HepG2 (cell line): ENCODE results near the gene PDE3B. TPM values are rescaled to one million over a fixed set of nuclear protein-coding genes. Genes with fewer than 3 reads are reported as not detected.

Experiments used
- ASH2L ChIP-seq: fragments of 300-600, 200-600 bp; sonication (generic); IDR thresholded peaks from 2 replicates; pipeline ENCODE4 v1.7.0; 2017; ENCODE audit warnings: low read depth, mild to moderate bottlenecking, moderate library complexity, mixed read lengths, low read length; ENCODE audit not compliant: insufficient read length
- CBFB ChIP-seq: sonication (generic); formaldehyde crosslinking; IDR thresholded peaks from 2 replicates; pipeline ENCODE4 v1.4.0; 2020; ENCODE audit warnings: missing genetic modification reagents
- FOXO1 ChIP-seq: sonication (generic); formaldehyde crosslinking; IDR thresholded peaks from 2 replicates; pipeline ENCODE4 v1.4.0; 2020; ENCODE audit warnings: missing genetic modification reagents
- GFI1 ChIP-seq: sonication (generic); formaldehyde crosslinking; IDR thresholded peaks from 2 replicates; pipeline ENCODE4 v1.5.0; 2020; ENCODE audit warnings: missing genetic modification reagents, mild to moderate bottlenecking, borderline replicate concordance
- MAF1 ChIP-seq: sonication (generic); formaldehyde crosslinking; IDR thresholded peaks from 2 replicates; pipeline ENCODE4 v1.5.0; 2020; ENCODE audit warnings: missing genetic modification reagents, borderline replicate concordance
- MBD4 ChIP-seq: IDR thresholded peaks from 2 replicates; pipeline ENCODE4 v1.6.1; 2012; ENCODE audit warnings: low read length, inconsistent platforms, borderline replicate concordance
- NR2F6 ChIP-seq, 2 experiments: IDR thresholded peaks; 2 replicates each; pipeline ENCODE4 v1.6.1; 2016; ENCODE audit warnings: antibody characterized with exemption in 1 of 2, mild to moderate bottlenecking in 1 of 2
- RAD21 ChIP-seq: fragments of 450-650 bp; formaldehyde crosslinking; IDR thresholded peaks from 2 replicates; pipeline ENCODE4 v1.5.0; 2020; ENCODE audit warnings: mild to moderate bottlenecking
- TRIM24 ChIP-seq: sonication (generic); formaldehyde crosslinking; IDR thresholded peaks from 2 replicates; pipeline ENCODE4 v1.8.0; 2022; ENCODE audit warnings: mild to moderate bottlenecking, missing genetic modification reagents
- ZBTB20 ChIP-seq: sonication (generic); formaldehyde crosslinking; IDR thresholded peaks from 2 replicates; pipeline ENCODE4 v1.8.1; 2023; ENCODE audit warnings: missing genetic modification reagents, low read depth, mild to moderate bottlenecking, borderline replicate concordance
- ZBTB25 ChIP-seq: IDR thresholded peaks from 2 replicates; pipeline ENCODE4 v1.6.1; 2018; ENCODE audit warnings: missing genetic modification reagents
- ZBTB7B ChIP-seq: sonication (generic); formaldehyde crosslinking; IDR thresholded peaks from 2 replicates; pipeline ENCODE4 v1.4.0; 2020; ENCODE audit warnings: missing genetic modification reagents
- ZFAT ChIP-seq: sonication (generic); formaldehyde crosslinking; conservative IDR thresholded peaks from 2 replicates; pipeline ENCODE4 v1.8.1; 2023; ENCODE audit warnings: missing genetic modification reagents, inconsistent platforms
- ZHX2 ChIP-seq, 2 experiments: sonication (generic) in 1 of 2; formaldehyde crosslinking in 1 of 2; IDR thresholded peaks; 2 replicates each; pipeline versions ENCODE4 v1.6.1 to v1.9.0; 2014 to 2022; ENCODE audit warnings: antibody characterized with exemption in 1 of 2, borderline replicate concordance in 1 of 2, inconsistent platforms in 1 of 2, low read depth in 1 of 2, missing genetic modification reagents in 1 of 2
- ZNF136 ChIP-seq: sonication (generic); formaldehyde crosslinking; IDR thresholded peaks from 2 replicates; pipeline ENCODE4 v1.8.1; 2022; ENCODE audit warnings: low read depth, mild to moderate bottlenecking, moderate library complexity, missing genetic modification reagents
- ZNF276 ChIP-seq: sonication (generic); formaldehyde crosslinking; IDR thresholded peaks from 2 replicates; pipeline ENCODE4 v1.4.0; 2020; ENCODE audit warnings: mild to moderate bottlenecking, low read depth, missing genetic modification reagents
- ZNF292 ChIP-seq: sonication (generic); formaldehyde crosslinking; IDR thresholded peaks from 2 replicates; pipeline ENCODE4 v1.8.1; 2022; ENCODE audit warnings: mild to moderate bottlenecking, low read depth, missing genetic modification reagents, borderline replicate concordance
- ZNF343 ChIP-seq: sonication (generic); formaldehyde crosslinking; IDR thresholded peaks from 2 replicates; pipeline ENCODE4 v1.4.0; 2020; ENCODE audit warnings: mild to moderate bottlenecking, missing genetic modification reagents
- ZNF367 ChIP-seq: sonication (generic); formaldehyde crosslinking; IDR thresholded peaks from 2 replicates; pipeline ENCODE4 v1.4.0; 2020; ENCODE audit warnings: missing genetic modification reagents, borderline replicate concordance
- ZNF468 ChIP-seq: sonication (generic); formaldehyde crosslinking; IDR thresholded peaks from 2 replicates; pipeline ENCODE4 v1.8.0; 2022; ENCODE audit warnings: mild to moderate bottlenecking, moderate library complexity, missing genetic modification reagents
- polyA plus RNA-seq, 8 experiments: library from polyadenylated mRNA; depleted of rRNA in 3 of 8; stranded (reverse) in 7 of 8; unstranded in 1 of 8; fragments of >200 nt; fragmentation: Illumina TruSeq in 4 of 8; extraction: Trizol in 4 of 8; gene quantifications; 2 replicates each; pipeline versions ENCODE4 v1.2.1 to v1.2.3, GENCODE V29; 2011 to 2016; ENCODE audit warnings: low read depth in 4 of 8, missing spikeins in 1 of 8, mixed read lengths in 1 of 8; ENCODE audit not compliant: insufficient read depth in 1 of 8
- total RNA-seq, 5 experiments: library from RNA; depleted of rRNA; stranded (reverse); fragments of >200 nt; fragmentation: Illumina TruSeq; extraction: Trizol; gene quantifications; 2 replicates each; pipeline ENCODE4 v1.2.3, GENCODE V29; 2016; ENCODE audit warnings: low read depth in 1 of 5

PDE3B gene
- total and polyA plus RNA-seq, 2 of the 13 experiments (the other 11 are each of a cell fraction or from before 2014, with no cell fraction given), result 14.1 to 26.5 TPM

GRCh38 chr11:14741195-14741594 lies 97.6 kb downstream of the PDE3B start (continued):
- TF ChIP-seq GFI1 (peak; percentile 88), ZNF343 (CRISPR knock-in tag) (no peak), TRIM24 (CRISPR knock-in tag) (peak; percentile 19; the same call in 1 of the 2 replicates), ZNF276 (CRISPR knock-in tag) (no peak), ASH2L (peak; percentile 54), NR2F6 (IDR thresholded peaks at IDR 0.05) (no peak), NR2F6 (CRISPR knock-in tag; IDR thresholded peaks at IDR 0.05) (0 out of 2 replicates have a peak, but pooled peaks have one; percentile 19), ZHX2 (IDR thresholded peaks at IDR 0.05; ENCODE audit: low read depth) (no peak), ZHX2 (CRISPR knock-in tag; IDR thresholded peaks at IDR 0.05; ENCODE audit: borderline replicate concordance) (no peak), ZNF136 (CRISPR knock-in tag) (no peak), MBD4 (no peak), ZFAT (CRISPR knock-in tag) (no peak), ZBTB25 (CRISPR knock-in tag) (0 out of 2 replicates have a peak, but pooled peaks have one; percentile 30), MAF1 (no peak), CBFB (CRISPR knock-in tag) (no peak), ZNF367 (CRISPR knock-in tag) (no peak), RAD21 (CRISPR knock-in tag) (no peak), ZNF468 (CRISPR knock-in tag) (no peak), ZNF292 (CRISPR knock-in tag) (no peak), ZBTB7B (CRISPR knock-in tag) (no peak), ZBTB20 (CRISPR knock-in tag) (no peak), FOXO1 (CRISPR knock-in tag) (peak; percentile 72; the same call in 1 of the 2 replicates)
